ENCODE data around the gene TBC1D9.

GRCh38 chr4:140575489-140575888, 180.7 kb downstream of the TBC1D9 start:
- TF ChIP-seq GATA3 (IDR thresholded peaks at IDR 0.05; ENCODE audit: low read depth, low read length) (no peak), GATA2 (IDR thresholded peaks at IDR 0.05; ENCODE audit: low read depth, low read length) (no peak)
